ENCODE results near the gene SERPINB5.
A peak's percentile ranks its signal among the peaks of the same experiment; 100 is the strongest.
"Not testable (repeated sequence)": the region's sequence is repeated elsewhere in the genome, so short reads cannot be mapped to it uniquely, and the experiment has no call there.

The SERPINB5 gene, protein sequence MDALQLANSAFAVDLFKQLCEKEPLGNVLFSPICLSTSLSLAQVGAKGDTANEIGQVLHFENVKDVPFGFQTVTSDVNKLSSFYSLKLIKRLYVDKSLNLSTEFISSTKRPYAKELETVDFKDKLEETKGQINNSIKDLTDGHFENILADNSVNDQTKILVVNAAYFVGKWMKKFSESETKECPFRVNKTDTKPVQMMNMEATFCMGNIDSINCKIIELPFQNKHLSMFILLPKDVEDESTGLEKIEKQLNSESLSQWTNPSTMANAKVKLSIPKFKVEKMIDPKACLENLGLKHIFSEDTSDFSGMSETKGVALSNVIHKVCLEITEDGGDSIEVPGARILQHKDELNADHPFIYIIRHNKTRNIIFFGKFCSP

DNA sequence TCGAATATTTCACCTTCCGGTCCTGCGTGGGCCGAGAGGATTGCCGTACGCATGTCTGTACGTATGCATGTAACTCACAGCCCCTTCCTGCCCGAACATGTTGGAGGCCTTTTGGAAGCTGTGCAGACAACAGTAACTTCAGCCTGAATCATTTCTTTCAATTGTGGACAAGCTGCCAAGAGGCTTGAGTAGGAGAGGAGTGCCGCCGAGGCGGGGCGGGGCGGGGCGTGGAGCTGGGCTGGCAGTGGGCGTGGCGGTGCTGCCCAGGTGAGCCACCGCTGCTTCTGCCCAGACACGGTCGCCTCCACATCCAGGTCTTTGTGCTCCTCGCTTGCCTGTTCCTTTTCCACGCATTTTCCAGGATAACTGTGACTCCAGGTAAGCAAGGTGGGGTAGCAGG, at the start of gene SERPINB5:
Gene SERPINB5 (plus strand): TSS at position 291 of the 400 bp plus-strand sequence. CDS start 7,471 bp downstream, outside the sequence.
- DNase-seq = no peak

DNA sequence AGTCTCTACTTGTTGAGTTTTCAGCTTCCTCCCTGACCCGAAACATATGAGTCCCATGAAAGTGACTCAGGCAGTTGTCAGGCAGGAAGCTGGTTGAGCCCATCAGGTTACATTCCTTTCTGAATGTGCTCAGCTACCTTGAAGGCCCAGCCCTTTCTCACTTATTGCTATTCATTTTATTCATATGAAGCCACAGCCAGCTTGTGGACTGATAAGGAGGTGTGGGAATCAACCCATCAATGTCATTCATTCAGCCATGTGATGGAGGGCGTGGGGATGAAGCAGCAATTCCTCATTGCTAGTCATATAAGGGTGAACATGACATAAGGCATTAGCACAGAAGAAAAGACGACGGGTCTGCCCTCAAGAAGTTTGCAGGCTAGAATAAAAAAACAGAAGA, 49.2 kb upstream of the SERPINB5 start:
- no peak for DNase-seq

DNA sequence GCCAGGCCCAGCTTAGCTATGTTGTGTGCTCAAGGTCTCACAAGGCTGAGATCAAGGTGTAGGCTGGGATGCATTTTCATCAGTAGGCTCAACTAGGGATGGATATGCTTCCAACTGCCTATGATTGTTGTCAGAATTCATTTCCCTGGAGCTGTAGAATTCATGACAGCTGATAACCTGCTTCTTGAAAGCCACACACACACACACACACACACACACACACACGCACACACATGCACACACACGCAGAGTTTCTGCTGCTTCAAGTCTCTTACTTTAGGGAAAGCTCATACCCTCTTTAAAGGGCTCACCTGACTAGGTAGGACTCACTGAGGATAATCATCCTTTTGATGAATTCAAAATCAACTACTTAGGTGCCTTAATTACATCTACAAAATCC, 46.2 kb upstream of the SERPINB5 start:
- no peak for DNase-seq

DNA sequence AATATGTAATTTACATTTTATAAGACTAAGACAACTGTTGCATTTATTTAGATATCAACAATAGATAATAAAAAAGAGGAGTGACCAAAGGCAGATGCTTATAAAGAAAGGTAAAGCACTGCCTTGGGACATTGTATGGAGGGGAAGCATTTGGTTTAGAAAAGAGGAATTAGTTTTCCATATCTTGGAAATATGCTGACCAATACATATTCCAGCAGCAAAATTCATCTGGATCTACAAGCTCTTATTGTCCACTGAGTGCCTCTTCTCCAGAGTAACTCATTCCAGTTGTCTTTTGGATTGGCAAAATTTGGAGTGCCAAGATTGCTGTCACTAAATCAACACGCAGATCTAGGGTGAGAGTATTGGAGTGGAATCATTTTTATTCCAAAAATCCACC, 45.6 kb upstream of the SERPINB5 start:
- no peak for DNase-seq

DNA sequence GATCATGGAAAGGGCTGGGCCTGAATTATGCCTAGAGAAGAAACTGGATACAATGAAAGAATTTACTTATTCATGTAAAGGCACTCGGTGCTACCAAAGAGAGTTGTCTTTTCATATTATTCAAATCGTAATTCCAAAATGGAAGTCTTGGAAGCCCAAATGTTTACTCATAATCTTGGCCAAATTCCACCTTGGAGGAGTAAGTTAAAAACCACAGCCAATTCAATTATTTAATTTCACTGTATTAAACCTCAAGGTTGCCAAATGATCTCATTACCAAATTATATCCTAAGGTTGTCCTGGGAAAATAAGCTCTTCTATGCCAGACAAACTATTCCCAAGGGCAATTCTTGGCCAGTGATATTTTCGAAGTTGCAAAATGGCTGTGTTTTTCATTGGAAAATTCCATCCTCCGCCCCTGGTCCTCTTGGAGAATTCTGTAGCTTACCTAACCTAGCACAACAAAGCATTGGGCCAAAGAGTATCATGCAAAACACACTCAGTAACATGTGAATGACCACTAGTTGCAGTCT, 43.4 kb upstream of the SERPINB5 start:
- DNase-seq = no peak

- DNase-seq = no peak
Observed at GRCh38 chr18:63438181-63438580, 38.6 kb upstream of the SERPINB5 start.

DNA sequence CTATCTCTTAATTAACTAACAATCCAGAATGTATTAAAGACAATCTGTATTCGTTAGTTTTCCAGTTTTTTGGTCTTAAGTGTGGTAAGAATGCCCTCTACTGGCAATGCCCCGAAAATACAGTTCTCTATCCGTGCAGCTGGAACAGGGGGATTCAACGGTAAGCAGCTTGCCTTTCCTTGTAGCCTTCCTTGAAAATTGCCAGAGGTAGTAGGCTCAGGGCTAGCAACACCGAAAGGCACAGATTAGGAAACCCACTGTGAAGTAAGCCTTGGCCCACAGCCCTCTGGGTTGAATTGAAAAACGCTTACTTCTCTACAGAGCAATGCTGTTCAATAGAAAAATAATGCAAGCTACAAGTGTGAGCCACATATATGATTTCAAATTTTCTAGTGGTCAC, 37.4 kb upstream of the SERPINB5 start:
- peak; percentile 57 for DNase-seq

DNA sequence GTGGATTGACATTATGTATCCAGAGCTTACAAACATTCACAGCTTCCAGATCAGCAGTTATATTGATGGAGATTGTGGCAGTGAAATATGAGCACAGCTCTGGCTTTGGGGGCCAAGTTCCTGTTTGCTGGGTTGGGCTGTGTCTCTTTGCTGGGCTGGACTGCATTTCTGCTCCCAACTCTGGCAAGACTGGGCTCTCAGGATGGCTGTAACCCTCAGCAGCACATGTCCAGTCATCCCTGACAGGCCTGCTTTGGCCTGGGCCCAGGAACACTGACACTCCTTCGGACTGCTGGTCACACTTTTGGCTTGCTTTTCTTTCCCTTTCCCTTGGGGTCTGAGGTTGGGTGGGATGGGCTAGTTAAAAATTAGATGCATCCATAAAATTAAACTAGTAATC, 36.5 kb upstream of the SERPINB5 start:
- no peak for DNase-seq

DNA sequence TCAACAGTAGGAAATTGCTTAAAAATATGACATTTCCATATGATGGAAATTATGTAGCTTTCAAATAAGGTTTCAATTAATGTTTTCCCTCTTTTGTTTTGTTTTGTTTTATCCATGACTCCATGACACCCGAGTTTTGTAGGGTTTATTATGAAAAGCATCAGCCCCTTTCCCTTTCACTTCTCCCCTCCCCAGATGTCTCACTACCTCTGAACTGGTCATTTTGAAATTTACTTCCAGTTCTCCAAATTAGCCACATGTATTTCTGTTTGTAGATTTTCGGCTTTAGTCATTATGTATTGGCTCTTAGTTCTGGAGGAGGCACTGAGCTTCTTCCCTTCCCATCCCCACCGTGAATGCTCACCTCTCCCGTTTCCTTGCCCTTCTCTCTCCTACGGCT, 35.9 kb upstream of the SERPINB5 start:
- no peak for DNase-seq

DNA sequence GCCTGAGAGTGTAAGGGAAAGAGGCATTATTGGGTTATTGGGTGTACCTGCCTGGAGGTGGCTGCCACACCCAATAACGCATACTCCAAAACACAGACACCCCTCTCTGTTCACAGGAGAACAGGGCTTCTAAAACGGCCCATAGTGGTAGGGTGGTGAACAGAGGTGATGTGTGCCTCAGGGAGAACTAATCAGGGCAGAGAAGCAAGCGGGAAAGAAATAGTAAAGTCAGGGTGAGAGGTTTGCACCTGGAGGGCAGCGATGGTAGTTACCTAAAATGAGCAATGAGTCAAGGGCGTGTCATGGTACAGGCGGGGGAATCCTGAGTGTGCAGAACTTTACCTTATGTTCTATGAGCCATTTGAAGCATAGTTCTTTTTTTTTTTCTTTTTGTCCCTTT, 32.9 kb upstream of the SERPINB5 start:
- no peak for DNase-seq

- DNase-seq = no peak
Observed at GRCh38 chr18:63444580-63444979, 32.2 kb upstream of the SERPINB5 start.

DNA sequence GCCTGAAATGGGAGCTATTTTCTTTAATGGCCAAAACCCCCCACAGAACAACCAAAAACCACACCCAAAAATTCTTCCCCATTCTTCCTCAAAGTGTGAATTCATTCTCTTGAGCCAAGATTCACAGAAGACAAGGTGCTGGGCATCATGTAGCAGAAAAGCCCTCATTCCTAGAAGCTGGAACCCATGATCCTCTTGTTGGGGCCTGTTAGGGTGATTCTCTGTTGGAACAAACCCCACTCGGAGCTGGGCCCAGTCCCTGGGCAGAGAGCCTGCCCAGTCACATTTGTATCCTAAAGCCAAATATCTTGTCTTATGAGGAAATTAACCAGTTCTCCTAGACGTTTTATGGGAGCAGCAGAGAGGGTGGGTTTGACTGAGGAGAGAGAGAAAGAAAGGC, 31.7 kb upstream of the SERPINB5 start:
- DNase-seq = no peak

GRCh38 chr18:63446266-63446665, 30.5 kb upstream of the SERPINB5 start:
- no peak for DNase-seq

DNA sequence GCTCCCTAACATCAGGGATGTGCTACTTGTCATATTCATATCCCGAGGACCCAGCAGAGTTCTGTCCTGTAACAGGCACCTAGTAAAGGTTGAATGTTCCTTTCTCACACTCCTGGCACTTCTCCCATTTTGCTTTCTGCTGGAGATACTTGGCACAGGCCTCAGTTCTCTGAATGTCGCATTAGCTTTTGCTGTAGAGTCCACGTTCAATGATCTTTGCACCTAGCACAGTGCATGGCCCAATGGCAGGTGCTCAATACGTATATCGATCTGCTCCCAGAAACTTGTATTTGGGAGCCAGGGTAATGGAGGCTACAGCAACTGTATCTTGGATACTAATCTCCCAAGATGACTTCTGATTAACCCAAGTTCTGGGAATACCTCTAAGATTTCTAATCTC, 29.7 kb upstream of the SERPINB5 start:
- no peak for DNase-seq

GRCh38 chr18:63449426-63449825, 27.3 kb upstream of the SERPINB5 start:
- DNase-seq = no peak

GRCh38 chr18:63451799-63452660, 24.7 kb upstream of the SERPINB5 start:
- no peak for DNase-seq

DNA sequence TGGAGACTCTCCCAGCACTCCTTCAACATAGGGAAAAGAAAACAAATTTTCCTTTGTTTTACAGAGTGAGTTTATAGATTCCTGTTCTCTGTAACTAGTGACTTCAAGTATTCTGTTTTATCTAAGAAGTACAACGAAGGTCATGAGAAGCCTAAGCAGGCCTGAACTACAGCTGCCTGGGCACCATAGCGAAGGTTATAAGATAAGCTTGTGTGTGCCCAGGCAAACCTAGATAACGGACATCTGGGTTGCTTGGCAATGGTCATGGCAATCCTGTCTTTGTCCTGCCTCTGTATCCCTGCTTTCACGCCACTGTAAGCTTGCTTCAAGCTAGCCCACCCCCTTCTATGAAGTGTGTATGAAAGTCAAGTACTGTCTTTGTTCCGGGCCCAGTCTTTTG, 24.0 kb upstream of the SERPINB5 start:
- DNase-seq = not testable (repeated sequence)

- DNase-seq = no peak
Observed at GRCh38 chr18:63454497-63454896, 22.3 kb upstream of the SERPINB5 start.

GRCh38 chr18:63457977-63458376, 18.8 kb upstream of the SERPINB5 start:
- no peak for DNase-seq

DNA sequence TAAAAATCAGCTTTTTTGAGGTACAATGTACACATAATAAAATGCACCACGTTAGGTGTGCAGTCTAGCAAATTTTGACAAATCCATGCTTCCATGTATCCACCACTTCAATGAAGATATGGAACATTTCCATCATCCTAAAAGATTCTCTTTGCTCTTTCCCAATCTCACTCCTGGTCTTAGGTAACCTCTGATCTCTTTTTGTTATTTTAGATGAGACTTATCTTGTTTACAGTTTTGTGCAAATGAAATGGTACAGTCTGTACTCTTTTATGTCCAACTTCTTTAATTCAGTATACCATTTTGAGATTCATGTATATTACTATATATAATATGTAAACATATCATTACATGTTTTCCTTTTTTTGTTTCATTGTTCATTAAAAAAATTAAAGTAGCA, 16.3 kb upstream of the SERPINB5 start:
- no peak for DNase-seq

DNA sequence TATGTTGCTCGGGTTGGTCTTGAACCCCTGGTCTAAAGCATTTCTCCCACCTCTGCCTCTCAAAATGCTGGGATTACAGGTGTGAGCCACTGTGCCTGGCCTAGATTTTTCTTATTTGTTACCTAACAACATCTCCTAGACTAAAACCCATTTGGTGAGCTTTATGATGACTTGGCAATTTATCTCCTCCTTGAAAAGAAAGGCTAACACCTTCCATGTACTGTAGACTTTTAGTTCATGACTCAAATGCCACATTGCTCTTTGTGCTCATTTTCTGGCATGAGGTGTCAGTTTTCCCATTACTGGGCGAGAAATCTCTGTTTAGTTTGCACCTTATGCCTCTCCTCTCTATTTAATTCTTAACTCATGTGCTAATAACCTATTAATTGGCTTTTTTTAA, 12.3 kb upstream of the SERPINB5 start:
- DNase-seq = no peak

DNA sequence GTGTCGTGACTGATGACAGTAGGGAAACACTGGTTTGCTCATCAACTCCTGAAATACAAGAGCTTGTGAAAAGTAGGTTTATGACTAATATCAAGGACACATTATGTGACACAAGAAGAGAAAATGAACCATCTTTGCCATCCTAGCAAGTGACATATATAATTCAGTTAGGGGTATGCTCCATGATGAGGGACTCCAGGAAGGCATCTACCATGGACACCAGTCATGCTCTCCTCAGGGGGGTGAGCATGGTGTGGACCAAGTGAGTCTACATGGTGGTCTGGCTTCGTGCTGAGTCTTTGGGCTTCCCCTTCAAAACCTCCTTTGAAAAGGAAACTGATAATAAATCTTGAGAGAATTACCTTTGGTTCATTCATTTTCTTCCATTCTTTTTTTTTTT, 11.7 kb upstream of the SERPINB5 start:
- DNase-seq = no peak

DNA sequence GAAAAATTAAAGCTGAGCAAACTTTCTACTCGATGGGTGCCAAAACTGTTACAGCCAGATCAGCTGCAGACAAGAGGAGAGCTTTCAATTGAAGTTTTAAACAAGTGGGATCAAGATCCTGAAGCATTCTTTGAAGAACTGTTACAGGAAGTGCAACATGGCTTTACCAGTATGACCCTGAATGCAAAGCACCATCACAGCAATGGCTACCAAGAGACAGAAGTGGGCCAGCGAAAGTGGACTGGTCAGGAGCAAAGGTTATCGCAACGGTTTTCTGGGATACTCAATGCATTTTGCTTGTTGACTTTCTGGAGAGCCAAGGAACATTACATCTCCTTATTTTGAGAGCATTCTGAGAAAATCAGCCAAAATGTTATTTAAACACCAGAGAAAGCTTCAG, 9.1 kb upstream of the SERPINB5 start:
- DNase-seq = no peak

DNA sequence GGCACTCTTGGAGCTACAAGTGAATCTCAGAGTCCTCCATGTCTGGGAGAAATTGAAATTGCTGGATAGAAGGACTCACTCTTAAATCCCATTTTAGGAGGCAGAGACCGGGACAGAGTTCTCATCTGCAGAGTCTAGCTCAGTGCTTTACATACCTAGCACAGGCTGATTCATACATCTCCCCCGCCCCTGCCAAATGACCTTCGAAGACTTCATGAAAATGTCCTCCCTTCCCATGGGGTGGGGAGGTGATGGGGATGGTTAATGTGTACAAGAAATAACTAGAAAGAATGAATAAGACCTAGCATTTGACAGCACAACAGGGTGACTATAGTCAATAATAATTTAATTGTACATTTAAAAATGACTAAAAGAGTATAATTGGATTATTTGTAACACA, 8.2 kb upstream of the SERPINB5 start:
- no peak for DNase-seq

All from CD4-positive, alpha-beta T cell treated with Interleukin-6 for 4 hours (primary cell).